Endothelial cell of umbilical vein (primary cell): Measurements from ENCODE around the gene IPO5. TPM values are rescaled to one million over a fixed set of nuclear protein-coding genes. Genes with fewer than 3 reads are reported as not detected.

ENCODE experiments used
- BruUV-seq: library from RNA; stranded (reverse); fragments of 400-500 nt; replicated peaks from 2 replicates; lab custom pipeline; 2021; lab: Mats Ljungman, UMichigan
- CTCF ChIA-PET: fragments of 300-600, 350-600 bp; sonication (Branson Sonifier 250); formaldehyde crosslinking; loops from one replicate; lab custom pipeline; 2021; ENCODE audit warnings: antibody characterized with exemption, inconsistent platforms; lab: Charles Lee
- POLR2A ChIA-PET: fragments of 300-600, 350-600 bp; sonication (Branson Sonifier 250); formaldehyde crosslinking; loops from one replicate; lab custom pipeline; 2021; ENCODE audit warnings: antibody characterized with exemption, inconsistent platforms; lab: Charles Lee
- DNase-seq: peaks from one replicate; pipeline ENCODE4 v3.0.0-alpha.2; 2011; ENCODE audit warnings: low read depth, low spot score
- FAIRE-seq: peaks from 2 replicates; lab custom pipeline; 2011; peaks lifted over from hg19 to GRCh38; lab: Jason Lieb, UNC
- H2AFZ ChIP-seq: 2 replicates; pipeline ENCODE4 v1.6.0; 2012; ENCODE audit warnings: low read depth, low read length, control low read depth, inconsistent platforms
- H3K27ac ChIP-seq: 2 replicates; pipeline ENCODE4 v1.5.1; 2011; ENCODE audit warnings: low read depth, mild to moderate bottlenecking, control low read depth, low read length, moderate library complexity; ENCODE audit not compliant: insufficient read depth
- H3K27me3 ChIP-seq, 2 experiments: 2 replicates each; pipeline versions ENCODE4 v1.6.0 to v1.6.1; 2011; ENCODE audit warnings: low read length in 2 of 2, mixed read lengths in 1 of 2; ENCODE audit not compliant: control insufficient read depth in 2 of 2, insufficient read depth in 2 of 2
- H3K36me3 ChIP-seq, 2 experiments: 2 replicates in 1 of 2; 3 replicates in 1 of 2; pipeline ENCODE4 v1.5.1; 2011; ENCODE audit warnings: low read length in 2 of 2, mild to moderate bottlenecking in 1 of 2, moderate library complexity in 1 of 2; ENCODE audit not compliant: control insufficient read depth in 2 of 2, insufficient read depth in 2 of 2; ENCODE audit errors: extremely low read depth in 1 of 2
- H3K4me1 ChIP-seq: 3 replicates; pipeline ENCODE4 v1.5.1; 2011; ENCODE audit warnings: mild to moderate bottlenecking, low read length; ENCODE audit not compliant: control insufficient read depth, insufficient read depth; ENCODE audit errors: extremely low read depth
- H3K4me2 ChIP-seq: 2 replicates; pipeline ENCODE4 v1.6.1; 2011; ENCODE audit warnings: low read length, control low read depth, mixed read lengths; ENCODE audit not compliant: insufficient read depth
- H3K4me3 ChIP-seq, 3 experiments: fragments of 200-600 bp in 1 of 3; sonication (generic), shearing (Covaris generic) in 1 of 3; replicated peaks in 1 of 3; 2 replicates each; pipeline ENCODE4 v1.5.1; 2011 to 2016; ENCODE audit warnings: control low read depth in 3 of 3, low read length in 3 of 3, mild to moderate bottlenecking in 2 of 3, inconsistent platforms in 1 of 3, low read depth in 1 of 3, moderate library complexity in 1 of 3; ENCODE audit not compliant: insufficient read depth in 1 of 3
- H3K79me2 ChIP-seq: 2 replicates; pipeline ENCODE4 v1.6.0; 2012; ENCODE audit warnings: low read length, inconsistent platforms; ENCODE audit not compliant: control insufficient read depth, insufficient read depth
- H3K9ac ChIP-seq: replicated peaks from 2 replicates; pipeline ENCODE3; 2011; ENCODE audit warnings: low read length, control low read depth; ENCODE audit not compliant: insufficient read depth; ENCODE audit errors: extremely low read depth
- H3K9me1 ChIP-seq: replicated peaks from 3 replicates; pipeline ENCODE4 v1.6.0; 2011; ENCODE audit warnings: mild to moderate bottlenecking, low read length; ENCODE audit not compliant: control insufficient read depth, insufficient read depth; ENCODE audit errors: extremely low read depth
- H3K9me3 ChIP-seq: replicated peaks from 2 replicates; pipeline ENCODE4 v1.5.1; 2012; ENCODE audit warnings: low read length, inconsistent platforms; ENCODE audit not compliant: control insufficient read depth, insufficient read depth
- H4K20me1 ChIP-seq: replicated peaks from 2 replicates; pipeline ENCODE3; 2011; ENCODE audit warnings: mild to moderate bottlenecking, low read length; ENCODE audit not compliant: control insufficient read depth, insufficient read depth; ENCODE audit errors: extremely low read depth
- CTCF ChIP-seq, 2 donors: IDR thresholded peaks; 1 replicate in 1 of 2; 2 replicates in 1 of 2; pipeline ENCODE4 v1.5.1; 2011; ENCODE audit warnings: low read length in 2 of 2, mild to moderate bottlenecking in 2 of 2, moderate library complexity in 2 of 2, control low read depth in 1 of 2, inconsistent platforms in 1 of 2, low read depth in 1 of 2; ENCODE audit not compliant: insufficient read depth in 1 of 2; ENCODE audit errors: extremely low read depth in 1 of 2
- EZH2 ChIP-seq: IDR thresholded peaks from 2 replicates; pipeline ENCODE4 v1.6.1; 2012; ENCODE audit warnings: borderline replicate concordance, low read depth, mild to moderate bottlenecking, moderate library complexity, low read length, inconsistent platforms; ENCODE audit not compliant: severe bottlenecking
- FOS ChIP-seq: IDR thresholded peaks from 2 replicates; pipeline ENCODE4 v1.6.1; 2011; ENCODE audit warnings: mild to moderate bottlenecking, low read length, moderate library complexity, borderline replicate concordance; ENCODE audit not compliant: insufficient read depth
- GATA2 ChIP-seq: IDR thresholded peaks from 2 replicates; pipeline ENCODE4 v1.7.0; 2011; ENCODE audit warnings: low read depth, mild to moderate bottlenecking, moderate library complexity, mixed read lengths, low read length; ENCODE audit not compliant: insufficient read length, insufficient read depth
- JUN ChIP-seq: IDR thresholded peaks from 2 replicates; pipeline ENCODE4 v1.6.1; 2011; ENCODE audit warnings: borderline replicate concordance, low read depth; ENCODE audit not compliant: insufficient read length, insufficient read depth
- MYC ChIP-seq: IDR thresholded peaks from one replicate; pipeline ENCODE4 v1.6.1; 2011; ENCODE audit warnings: mild to moderate bottlenecking, low read depth, low read length
- POLR2A ChIP-seq: IDR thresholded peaks from 2 replicates; pipeline ENCODE4 v1.6.1; 2012; ENCODE audit warnings: low read depth, mild to moderate bottlenecking, control low read depth, low read length
- POLR2AphosphoS5 ChIP-seq: IDR thresholded peaks from 2 replicates; pipeline ENCODE4 v1.6.1; 2012; ENCODE audit warnings: low read depth, mild to moderate bottlenecking, control low read depth, low read length, moderate library complexity; ENCODE audit not compliant: insufficient read depth
- dilution Hi-C: fragments of 300-500 bp; cut with MboI; formaldehyde crosslinking; loops from one replicate; pipeline ENCODE4 v1.15.0; 2019; ENCODE audit warnings: low sequenced_read_pairs; ENCODE audit not compliant: extremely low pct_ligation_motif_present
- intact Hi-C: fragments of 100-400 bp; cut with micrococcal nuclease; formaldehyde crosslinking; loops from one replicate; pipeline ENCODE4 v1.10.0; 2022
- polyA plus RNA-seq, 4 experiments: library from polyadenylated mRNA; depleted of rRNA in 3 of 4; stranded (reverse) in 3 of 4; unstranded in 1 of 4; fragments of >200 nt; gene quantifications; 2 replicates each; pipeline versions ENCODE4 v1.2.1 to v1.2.3, GENCODE V29; 2011 to 2012; ENCODE audit warnings: missing spikeins in 1 of 4
- total RNA-seq: library from RNA; stranded (reverse); gene quantifications from 2 replicates; pipeline ENCODE4 v1.2.3, GENCODE V29; 2021
- TF ChIP-seq, protein P1 (sequence below): IDR thresholded peaks from 2 replicates; pipeline ENCODE4 v1.6.1; 2011; ENCODE audit not compliant: insufficient read depth, insufficient read length

The IPO5 gene
- total and polyA plus RNA-seq, 2 donors (not counting 3 experiments of a cell fraction or from before 2014, with no cell fraction given), result 50.4 to 183 TPM

DNA sequence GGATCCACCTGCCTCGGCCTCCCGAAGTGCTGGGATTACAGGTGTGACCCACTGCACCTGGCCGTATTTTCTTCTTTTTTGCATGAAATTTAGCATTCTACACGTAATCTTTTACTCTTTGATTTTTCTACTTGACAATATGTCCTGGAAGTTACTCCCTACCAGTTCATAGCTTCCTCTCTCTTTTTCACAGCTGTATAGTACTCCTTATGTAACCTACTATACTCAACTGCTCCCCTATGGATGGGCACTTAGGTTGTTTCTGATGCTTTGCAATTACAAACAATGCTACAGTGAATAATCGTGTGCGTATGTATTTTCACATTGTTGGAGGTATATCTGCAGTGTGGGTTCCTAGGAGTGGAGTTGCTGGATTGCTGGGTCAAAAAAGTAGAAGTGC is 98.9 kb downstream of the IPO5 start:
- DNase-seq (no peak), FAIRE-seq (no peak)
- H4K20me1 ChIP-seq, result no peaks in the 10 kb centered on the region
- no peaks in the 10 kb centered on the region for H3K36me3 ChIP-seq
- POLR2A ChIA-PET, result no interaction called here
- TF ChIP-seq POLR2AphosphoS5 (no peak), CTCF (IDR thresholded peaks at IDR 0.05; ENCODE audit: extremely low read depth in 1 of 2, insufficient read depth in 1 of 2, low read depth in 1 of 2, low read length in 2 of 2) (no peak), POLR2A (no peak), JUN (no peak), MYC (no peak), EZH2 (no peak), GATA2 (no peak), FOS (no peak)
- TF ChIP-seq, protein P1, sequence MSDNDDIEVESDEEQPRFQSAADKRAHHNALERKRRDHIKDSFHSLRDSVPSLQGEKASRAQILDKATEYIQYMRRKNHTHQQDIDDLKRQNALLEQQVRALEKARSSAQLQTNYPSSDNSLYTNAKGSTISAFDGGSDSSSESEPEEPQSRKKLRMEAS, result no peak
- H3K9me3 ChIP-seq, result no peaks in the 10 kb centered on the region
- peaks cover 0 to 4% of the 10 kb centered on the region in 2 experiments for H3K27me3 ChIP-seq
- no peak overlapping the region for H3K4me3 ChIP-seq
- BruUV-seq, result no TSS peak
- H3K9me1 ChIP-seq, result no peaks in the 10 kb centered on the region
- H3K4me2 ChIP-seq, result no peak overlapping the region
- CTCF ChIA-PET, result no interaction called here
- dilution Hi-C loops, result no loop called here
- no peak overlapping the region for H3K27ac ChIP-seq
- H3K79me2 ChIP-seq, result no peaks in the 10 kb centered on the region
- intact Hi-C loops, result no loop called here
- H3K4me1 ChIP-seq, result no peaks in the 10 kb centered on the region
- H2AFZ ChIP-seq, result no peak overlapping the region
- H3K9ac ChIP-seq, result no peak overlapping the region
